Measurements from ENCODE around the gene FIBCD1. TPM values are rescaled to one million over a fixed set of nuclear protein-coding genes. Genes with fewer than 3 reads are reported as not detected.

FIBCD1 gene
- total RNA-seq, 2 experiments from 2014 or later: not detected

GRCh38 chr9:130890870-130891687 is 48.0 kb downstream of the FIBCD1 start:
- ChIA-PET POLR2A (interaction anchor here (0.6 kb wide), 1 partner anchor 1561 kb away, joined by 3 read pairs; no protein-coding TSS in a partner anchor), CTCF (ENCODE audit: unreplicated experiment) (interaction anchor here (0.6 kb wide), 2 partner anchors 21 to 107 kb away, joined by 3 read pairs; no protein-coding TSS in a partner anchor)
- Histone ChIP-seq H4K20me1 (ENCODE audit: insufficient read depth, low read length) (no peaks in the 10 kb centered on the region; the same call in 1 of the 2 replicates), H3K4me1 (ENCODE audit: insufficient read depth, low read length, poor library complexity, severe bottlenecking) (no peaks in the 10 kb centered on the region), H3K9me2 (ENCODE audit: insufficient read depth, low read length) (no peaks in the 10 kb centered on the region), H3K79me2 (ENCODE audit: insufficient read depth, low read depth, low read length) (no peaks in the 10 kb centered on the region), H2AFZ (ENCODE audit: low read length) (no peak overlapping the region), H3K9me3 (ENCODE audit: low read length) (no peaks in the 10 kb centered on the region), H3K27ac (ENCODE audit: low read depth, low read length, poor library complexity, severe bottlenecking) (no peak overlapping the region), H3K4me2 (ENCODE audit: low read length) (no peak overlapping the region), H3K4me3 (ENCODE audit: low read depth, low read length, poor library complexity, severe bottlenecking) (no peak overlapping the region), H3K36me3 (ENCODE audit: insufficient read depth, low read length) (no peaks in the 10 kb centered on the region)
- no TSS peak for BruUV-seq (replicated peaks)
- no peak for TF ChIP-seq CTCF (conservative IDR thresholded peaks at IDR 0.05; ENCODE audit: low read length)
- no peak for TF ChIP-seq EZH2phosphoT487 (IDR thresholded peaks at IDR 0.05; ENCODE audit: borderline replicate concordance, low read depth, low read length)
- intact Hi-C loops (cut with micrococcal nuclease; ENCODE audit: unreplicated experiment): loop anchor here (5.0 kb wide), 1 partner anchor 1216 kb away; no protein-coding TSS in a partner anchor
- no peak for DNase-seq (ENCODE audit: low spot score)

GRCh38 chr9:130890124-130890523 is 48.9 kb downstream of the FIBCD1 start:
- intact Hi-C loops (cut with micrococcal nuclease; ENCODE audit: unreplicated experiment): loop anchor here (5.0 kb wide), 1 partner anchor 1217 kb away; no protein-coding TSS in a partner anchor
- H4K20me1 ChIP-seq (ENCODE audit: insufficient read depth, low read length): no peaks in the 10 kb centered on the region; the same call in 1 of the 2 replicates
- no peaks in the 10 kb centered on the region for H3K79me2 ChIP-seq (ENCODE audit: insufficient read depth, low read depth, low read length)
- no peaks in the 10 kb centered on the region for H3K9me3 ChIP-seq (ENCODE audit: low read length)
- no peaks in the 10 kb centered on the region for H3K36me3 ChIP-seq (ENCODE audit: insufficient read depth, low read length)
- no peak overlapping the region for H3K4me3 ChIP-seq (ENCODE audit: low read depth, low read length, poor library complexity, severe bottlenecking)
- no peak overlapping the region for H3K4me2 ChIP-seq (ENCODE audit: low read length)
- POLR2A ChIA-PET: interaction anchor here (0.7 kb wide), 1 partner anchor 33 kb away, joined by 4 read pairs; no protein-coding TSS in a partner anchor
- H3K9me2 ChIP-seq (ENCODE audit: insufficient read depth, low read length): no peaks in the 10 kb centered on the region
- no peak overlapping the region for H2AFZ ChIP-seq (ENCODE audit: low read length)
- no peaks in the 10 kb centered on the region for H3K4me1 ChIP-seq (ENCODE audit: insufficient read depth, low read length, poor library complexity, severe bottlenecking)
- no peak overlapping the region for H3K27ac ChIP-seq (ENCODE audit: low read depth, low read length, poor library complexity, severe bottlenecking)
- CTCF ChIA-PET (ENCODE audit: unreplicated experiment): interaction anchor here (0.6 kb wide), 1 partner anchor 20 kb away, joined by 3 read pairs; no protein-coding TSS in a partner anchor
- no peak for DNase-seq (ENCODE audit: low spot score)
- no peak for TF ChIP-seq CTCF (conservative IDR thresholded peaks at IDR 0.05; ENCODE audit: low read length)
- no peak for TF ChIP-seq EZH2phosphoT487 (IDR thresholded peaks at IDR 0.05; ENCODE audit: borderline replicate concordance, low read depth, low read length)
- BruUV-seq (replicated peaks): no TSS peak

Data from OCI-LY7 (cell line).